GM12873 (cell line): ENCODE data around the gene PPARG.

Experiments used
- TF ChIP-seq, protein P1 (sequence below): IDR thresholded peaks from 2 replicates; pipeline ENCODE4 v1.5.1; 2012; ENCODE audit warnings: low read depth, mild to moderate bottlenecking, moderate library complexity, low read length, control low read depth; ENCODE audit not compliant: insufficient read depth; ENCODE audit errors: missing control alignments

Gene PPARG

DNA sequence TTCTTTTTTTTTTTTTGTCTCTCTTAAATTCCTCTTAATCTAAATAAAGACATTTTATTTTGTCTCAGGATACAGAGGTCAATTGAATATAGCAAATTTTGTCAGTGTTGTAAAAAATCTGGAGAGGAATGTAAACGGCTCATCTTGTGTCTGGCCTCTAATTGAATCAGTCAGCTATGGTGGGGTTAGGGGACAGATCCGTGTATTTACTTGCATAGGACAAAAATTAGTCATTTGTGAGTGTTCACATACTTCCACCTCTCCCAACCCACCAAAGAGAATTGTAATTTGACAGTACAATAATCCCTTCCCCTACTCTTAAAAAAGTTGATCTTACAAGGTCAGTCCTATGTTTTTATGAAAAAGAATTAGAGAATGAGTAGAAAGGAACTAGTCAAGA, 18.3 kb downstream of the PPARG start:
- TF ChIP-seq, protein P1, sequence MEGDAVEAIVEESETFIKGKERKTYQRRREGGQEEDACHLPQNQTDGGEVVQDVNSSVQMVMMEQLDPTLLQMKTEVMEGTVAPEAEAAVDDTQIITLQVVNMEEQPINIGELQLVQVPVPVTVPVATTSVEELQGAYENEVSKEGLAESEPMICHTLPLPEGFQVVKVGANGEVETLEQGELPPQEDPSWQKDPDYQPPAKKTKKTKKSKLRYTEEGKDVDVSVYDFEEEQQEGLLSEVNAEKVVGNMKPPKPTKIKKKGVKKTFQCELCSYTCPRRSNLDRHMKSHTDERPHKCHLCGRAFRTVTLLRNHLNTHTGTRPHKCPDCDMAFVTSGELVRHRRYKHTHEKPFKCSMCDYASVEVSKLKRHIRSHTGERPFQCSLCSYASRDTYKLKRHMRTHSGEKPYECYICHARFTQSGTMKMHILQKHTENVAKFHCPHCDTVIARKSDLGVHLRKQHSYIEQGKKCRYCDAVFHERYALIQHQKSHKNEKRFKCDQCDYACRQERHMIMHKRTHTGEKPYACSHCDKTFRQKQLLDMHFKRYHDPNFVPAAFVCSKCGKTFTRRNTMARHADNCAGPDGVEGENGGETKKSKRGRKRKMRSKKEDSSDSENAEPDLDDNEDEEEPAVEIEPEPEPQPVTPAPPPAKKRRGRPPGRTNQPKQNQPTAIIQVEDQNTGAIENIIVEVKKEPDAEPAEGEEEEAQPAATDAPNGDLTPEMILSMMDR, result no peak

DNA sequence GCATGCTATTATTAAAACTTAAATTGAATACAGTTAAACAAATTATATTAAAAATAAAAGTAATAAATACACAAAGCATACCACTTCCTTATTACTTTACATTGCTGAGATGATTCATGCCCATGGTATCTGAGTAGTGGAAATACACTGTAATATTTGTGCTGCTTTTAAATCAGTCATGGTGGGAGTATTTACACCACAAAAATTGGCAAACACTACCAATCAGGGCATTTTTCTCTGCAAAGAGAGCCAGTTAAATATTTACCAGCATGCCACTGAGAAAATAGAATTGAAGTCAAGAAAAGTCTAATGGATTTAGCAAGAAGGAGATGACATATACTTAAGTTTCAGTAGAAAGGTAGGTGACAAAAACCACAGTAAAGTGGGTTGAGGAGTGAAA, 19.6 kb downstream of the PPARG start:
- TF ChIP-seq, protein P1, result no peak

DNA sequence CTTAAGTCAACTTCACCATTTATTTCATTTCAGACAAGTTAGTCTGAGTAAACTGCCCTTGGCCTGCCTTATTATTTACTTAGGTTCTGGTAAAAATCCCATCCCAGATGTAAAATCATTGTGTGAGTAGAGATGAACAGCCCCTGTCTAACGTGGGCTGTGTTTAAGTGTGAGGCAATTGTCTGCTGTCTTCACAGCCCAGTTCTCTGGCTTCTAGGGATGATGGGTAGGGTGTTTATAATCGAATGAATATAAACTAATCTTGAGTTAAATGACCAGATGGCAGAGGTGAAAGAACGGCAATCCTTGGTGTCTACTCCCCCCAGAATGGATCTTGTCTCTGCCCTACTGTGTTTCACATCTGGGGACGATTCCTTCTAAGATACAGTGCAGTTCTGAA, 20.8 kb downstream of the PPARG start:
- TF ChIP-seq, protein P1, result no peak

DNA sequence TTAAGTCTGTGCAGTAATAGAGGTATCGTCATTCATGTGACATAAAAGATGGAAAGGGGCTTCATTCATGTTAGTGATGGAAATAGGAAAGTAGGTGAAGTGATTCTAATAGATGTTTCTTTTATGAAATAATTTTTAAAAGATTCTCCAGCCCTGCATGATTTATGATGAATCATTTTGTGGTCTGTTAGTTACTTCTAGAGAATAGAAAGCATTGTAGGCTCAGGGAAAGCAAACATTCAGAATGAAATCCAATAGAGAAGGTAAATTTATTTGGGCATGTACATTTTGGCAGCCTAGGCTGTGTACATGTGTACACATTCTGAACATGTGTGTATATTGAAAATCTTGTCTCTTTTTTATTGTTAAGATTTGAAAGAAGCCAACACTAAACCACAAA, 23.1 kb downstream of the PPARG start:
- TF ChIP-seq, protein P1, result no peak

DNA sequence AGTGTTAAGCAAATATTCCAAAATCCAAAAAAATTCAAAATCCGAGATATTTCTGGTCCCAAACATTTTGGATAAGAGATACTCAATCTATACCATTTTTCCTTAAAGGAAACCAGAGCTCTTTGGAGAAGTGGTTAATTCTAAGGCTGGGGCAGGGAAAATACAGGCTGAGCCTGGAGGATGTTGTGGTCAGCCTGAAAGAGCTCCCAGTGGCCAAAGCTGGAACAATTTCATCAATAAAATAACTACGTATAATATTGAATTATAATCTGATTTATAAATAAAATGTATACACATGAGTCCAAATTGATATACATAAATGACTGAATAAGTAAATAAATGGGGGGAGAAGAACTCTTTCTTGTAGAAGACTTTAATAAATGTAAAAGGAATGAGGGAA, 24.6 kb downstream of the PPARG start:
- TF ChIP-seq, protein P1, result no peak

DNA sequence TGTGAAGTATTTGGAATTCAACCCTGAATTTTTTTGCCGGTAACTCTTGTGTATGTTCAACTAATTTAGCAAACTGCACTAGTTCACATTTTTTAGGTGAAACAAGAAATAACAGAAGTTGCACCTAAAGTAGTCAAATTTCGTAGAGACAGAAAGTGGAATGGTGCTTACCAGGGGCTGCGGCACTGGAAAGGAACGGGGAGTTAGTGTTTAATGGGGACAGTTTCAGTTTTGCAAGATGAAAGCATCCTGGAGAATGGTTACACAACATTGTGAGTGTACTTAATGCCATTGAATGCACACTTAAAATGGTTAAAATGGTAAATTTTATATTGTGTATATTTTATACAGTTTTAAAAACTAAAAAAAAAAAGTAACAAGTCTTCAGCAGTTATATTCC, 27.4 kb downstream of the PPARG start:
- TF ChIP-seq, protein P1, result no peak

DNA sequence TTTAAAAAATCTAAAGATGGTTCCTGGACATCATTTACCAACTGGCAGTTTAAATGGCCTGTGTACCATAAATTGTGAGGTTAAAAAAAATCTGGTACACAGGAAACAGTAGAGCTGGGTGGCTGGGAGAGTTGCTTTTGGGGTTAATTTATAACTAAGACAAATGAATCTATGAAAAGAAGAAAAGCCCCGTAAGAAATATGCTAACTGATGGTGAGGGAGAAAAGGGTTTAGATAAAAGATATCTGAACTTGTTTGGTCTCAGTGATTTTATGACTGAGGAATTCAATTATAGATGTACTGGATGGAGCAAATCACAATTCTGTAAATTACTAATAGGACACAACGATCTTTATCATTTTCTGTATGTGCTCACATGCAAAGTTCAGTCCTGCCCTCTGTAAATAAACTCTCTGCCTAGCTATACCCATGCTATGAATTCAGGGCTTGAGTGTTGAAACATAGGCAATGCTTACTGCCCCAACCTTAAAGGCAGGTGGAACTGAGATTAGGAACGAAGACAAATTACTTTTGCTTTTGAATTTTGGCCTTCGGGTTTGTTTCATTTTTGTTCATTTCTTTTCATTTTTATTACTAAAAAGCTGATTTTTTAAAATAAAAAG, 28.0 kb downstream of the PPARG start:
- TF ChIP-seq, protein P1, result no peak
